ENCODE results near the gene CALY.

The CALY gene

DNA sequence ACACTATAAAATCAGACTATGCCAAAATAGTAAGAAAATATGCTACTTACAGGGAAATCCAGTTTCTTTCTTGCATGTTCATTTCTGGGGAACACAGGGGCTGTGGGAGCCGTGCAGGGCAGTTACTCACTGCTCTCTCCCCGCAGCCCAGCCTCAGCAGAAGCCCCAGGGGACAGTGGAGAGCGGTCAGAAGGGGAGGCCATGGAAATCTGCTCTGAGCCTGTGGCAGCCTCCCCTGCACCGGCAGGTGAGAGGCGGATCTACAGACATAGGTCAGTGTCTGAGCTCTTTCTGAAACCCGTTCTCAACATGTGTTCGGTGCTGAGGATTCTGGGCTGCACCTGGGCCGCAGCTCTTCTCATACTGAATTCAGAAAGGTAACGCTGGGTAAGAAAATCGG lies 25.1 kb downstream of the CALY start:
- H3K4me3 ChIP-seq (ENCODE audit: low read length, poor library complexity, severe bottlenecking) = no peak overlapping the region
- H4K20me1 ChIP-seq (ENCODE audit: insufficient read depth, low read length, poor library complexity, severe bottlenecking) = peaks cover 11% of the 10 kb centered on the region
- no peaks in the 10 kb centered on the region; the same call in 1 of the 2 replicates for H3F3A ChIP-seq (ENCODE audit: low read depth)
- no peaks in the 10 kb centered on the region for H3K36me3 ChIP-seq (ENCODE audit: insufficient read depth, low read length)
- H3K27me3 ChIP-seq (ENCODE audit: insufficient read depth, low read length, poor library complexity, severe bottlenecking) = no peaks in the 10 kb centered on the region
- no peaks in the 10 kb centered on the region for H3K9me2 ChIP-seq (replicated peaks; ENCODE audit: low read depth, low read length)
- TF ChIP-seq EZH2phosphoT487 (IDR thresholded peaks at IDR 0.05; ENCODE audit: borderline replicate concordance) = no peak
- TF ChIP-seq, protein P1, sequence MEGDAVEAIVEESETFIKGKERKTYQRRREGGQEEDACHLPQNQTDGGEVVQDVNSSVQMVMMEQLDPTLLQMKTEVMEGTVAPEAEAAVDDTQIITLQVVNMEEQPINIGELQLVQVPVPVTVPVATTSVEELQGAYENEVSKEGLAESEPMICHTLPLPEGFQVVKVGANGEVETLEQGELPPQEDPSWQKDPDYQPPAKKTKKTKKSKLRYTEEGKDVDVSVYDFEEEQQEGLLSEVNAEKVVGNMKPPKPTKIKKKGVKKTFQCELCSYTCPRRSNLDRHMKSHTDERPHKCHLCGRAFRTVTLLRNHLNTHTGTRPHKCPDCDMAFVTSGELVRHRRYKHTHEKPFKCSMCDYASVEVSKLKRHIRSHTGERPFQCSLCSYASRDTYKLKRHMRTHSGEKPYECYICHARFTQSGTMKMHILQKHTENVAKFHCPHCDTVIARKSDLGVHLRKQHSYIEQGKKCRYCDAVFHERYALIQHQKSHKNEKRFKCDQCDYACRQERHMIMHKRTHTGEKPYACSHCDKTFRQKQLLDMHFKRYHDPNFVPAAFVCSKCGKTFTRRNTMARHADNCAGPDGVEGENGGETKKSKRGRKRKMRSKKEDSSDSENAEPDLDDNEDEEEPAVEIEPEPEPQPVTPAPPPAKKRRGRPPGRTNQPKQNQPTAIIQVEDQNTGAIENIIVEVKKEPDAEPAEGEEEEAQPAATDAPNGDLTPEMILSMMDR (conservative IDR thresholded peaks at IDR 0.05; ENCODE audit: low read length) = no peak
- H2AFZ ChIP-seq (ENCODE audit: low read length) = no peak overlapping the region
- peaks cover 26% of the 10 kb centered on the region for H3K79me2 ChIP-seq (ENCODE audit: insufficient read depth, low read length)
- H3K9ac ChIP-seq (ENCODE audit: low read depth, low read length, poor library complexity, severe bottlenecking) = no peak overlapping the region
- H3K9me3 ChIP-seq (ENCODE audit: insufficient read depth, low read depth, low read length) = no peaks in the 10 kb centered on the region
- peaks cover 17% of the 10 kb centered on the region for H3K4me1 ChIP-seq (ENCODE audit: insufficient read depth, low read length, poor library complexity, severe bottlenecking)
- H3K4me2 ChIP-seq (ENCODE audit: low read depth, low read length, poor library complexity, severe bottlenecking) = no peak overlapping the region

DNA sequence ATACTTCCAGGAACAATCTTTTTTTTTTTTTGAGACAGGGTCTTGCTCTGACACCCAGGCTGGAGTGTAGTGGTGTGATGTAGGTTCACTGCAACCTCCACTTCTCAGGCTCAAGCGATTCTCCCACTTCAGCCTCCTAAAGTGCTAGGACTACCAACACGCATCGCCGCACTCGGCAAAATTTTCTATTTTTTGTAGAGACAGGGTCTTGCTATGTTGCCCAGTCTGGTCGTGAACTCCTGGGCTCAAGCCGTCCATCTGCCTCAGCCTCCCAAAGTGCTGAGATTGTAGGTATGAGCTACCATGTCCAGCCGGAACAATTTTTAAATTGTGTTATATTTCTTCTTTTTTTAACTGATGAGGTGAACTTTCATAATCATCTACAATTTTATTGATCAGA lies 25.9 kb downstream of the CALY start:
- Histone ChIP-seq H3K4me3 (ENCODE audit: low read length, poor library complexity, severe bottlenecking) (no peak overlapping the region), H3F3A (ENCODE audit: low read depth) (no peaks in the 10 kb centered on the region; the same call in 1 of the 2 replicates), H3K27me3 (ENCODE audit: insufficient read depth, low read length, poor library complexity, severe bottlenecking) (no peaks in the 10 kb centered on the region), H3K36me3 (ENCODE audit: insufficient read depth, low read length) (no peaks in the 10 kb centered on the region), H2AFZ (ENCODE audit: low read length) (no peak overlapping the region), H3K4me2 (ENCODE audit: low read depth, low read length, poor library complexity, severe bottlenecking) (no peak overlapping the region), H3K79me2 (ENCODE audit: insufficient read depth, low read length) (peaks cover 32% of the 10 kb centered on the region), H3K9ac (ENCODE audit: low read depth, low read length, poor library complexity, severe bottlenecking) (no peak overlapping the region), H3K4me1 (ENCODE audit: insufficient read depth, low read length, poor library complexity, severe bottlenecking) (peaks cover 17% of the 10 kb centered on the region), H3K9me3 (ENCODE audit: insufficient read depth, low read depth, low read length) (no peaks in the 10 kb centered on the region), H4K20me1 (ENCODE audit: insufficient read depth, low read length, poor library complexity, severe bottlenecking) (peaks cover 11% of the 10 kb centered on the region), H3K9me2 (replicated peaks; ENCODE audit: low read depth, low read length) (no peaks in the 10 kb centered on the region)
- TF ChIP-seq, protein P1 (conservative IDR thresholded peaks at IDR 0.05; ENCODE audit: low read length) = no peak
- TF ChIP-seq EZH2phosphoT487 (IDR thresholded peaks at IDR 0.05; ENCODE audit: borderline replicate concordance) = no peak

DNA sequence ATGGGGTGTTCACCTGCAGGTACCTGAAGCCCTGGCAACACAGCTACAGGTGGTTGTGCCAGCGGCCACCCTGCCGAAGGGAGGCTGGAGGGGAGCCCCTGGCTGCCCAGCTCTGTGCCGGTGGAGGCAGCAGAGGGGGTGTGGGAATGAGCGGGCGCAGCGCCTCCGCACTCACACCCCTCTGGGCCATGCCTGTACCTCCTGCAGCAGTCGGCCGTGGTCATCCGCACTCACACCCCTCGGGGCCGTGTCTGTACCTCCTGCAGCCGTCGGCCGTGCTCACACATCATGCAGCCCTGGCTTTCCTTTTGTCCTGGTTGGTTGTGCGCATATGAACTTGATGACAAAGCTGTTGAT lies 26.3 kb downstream of the CALY start:
- TF ChIP-seq, protein P1 (conservative IDR thresholded peaks at IDR 0.05; ENCODE audit: low read length) = no peak
- TF ChIP-seq EZH2phosphoT487 (IDR thresholded peaks at IDR 0.05; ENCODE audit: borderline replicate concordance) = no peak
- Histone ChIP-seq H4K20me1 (ENCODE audit: insufficient read depth, low read length, poor library complexity, severe bottlenecking) (peaks cover 11% of the 10 kb centered on the region), H3K4me1 (ENCODE audit: insufficient read depth, low read length, poor library complexity, severe bottlenecking) (peaks cover 17% of the 10 kb centered on the region), H3K36me3 (ENCODE audit: insufficient read depth, low read length) (no peaks in the 10 kb centered on the region), H3K9me3 (ENCODE audit: insufficient read depth, low read depth, low read length) (no peaks in the 10 kb centered on the region), H3K4me2 (ENCODE audit: low read depth, low read length, poor library complexity, severe bottlenecking) (peak overlapping the region; percentile 54), H2AFZ (ENCODE audit: low read length) (no peak overlapping the region), H3K9ac (ENCODE audit: low read depth, low read length, poor library complexity, severe bottlenecking) (no peak overlapping the region), H3K4me3 (ENCODE audit: low read length, poor library complexity, severe bottlenecking) (no peak overlapping the region), H3K27me3 (ENCODE audit: insufficient read depth, low read length, poor library complexity, severe bottlenecking) (no peaks in the 10 kb centered on the region), H3K79me2 (ENCODE audit: insufficient read depth, low read length) (peaks cover 36% of the 10 kb centered on the region), H3K9me2 (replicated peaks; ENCODE audit: low read depth, low read length) (no peaks in the 10 kb centered on the region), H3F3A (ENCODE audit: low read depth) (no peaks in the 10 kb centered on the region; the same call in 1 of the 2 replicates)

All from Loucy (cell line).